HG03103 (cell line): Measurements from ENCODE around the gene FHAD1.
"Not testable (repeated sequence)": the region's sequence is repeated elsewhere in the genome, so short reads cannot be mapped to it uniquely, and the experiment has no call there.

Source experiments
- ATAC-seq: cut with Tn5 transposase; IDR thresholded peaks from one replicate; pipeline ENCODE4 v1.9.1; 2021; ENCODE audit warnings: low read depth; ENCODE audit not compliant: unreplicated experiment

FHAD1 gene

GRCh38 chr1:15299806-15300205, 52.8 kb downstream of the FHAD1 start:
- ATAC-seq: no peak

GRCh38 chr1:15303935-15304334, 56.9 kb downstream of the FHAD1 start:
- ATAC-seq: no peak

- ATAC-seq: no peak
Measured at GRCh38 chr1:15304708-15305467, 57.9 kb downstream of the FHAD1 start.

- ATAC-seq: no peak
Measured at GRCh38 chr1:15305468-15305770, 58.4 kb downstream of the FHAD1 start.

GRCh38 chr1:15306352-15306751, 59.3 kb downstream of the FHAD1 start:
- not testable (repeated sequence) for ATAC-seq

- no peak for ATAC-seq
Measured at GRCh38 chr1:15308135-15308534, 61.1 kb downstream of the FHAD1 start.

GRCh38 chr1:15308621-15309027, 61.6 kb downstream of the FHAD1 start:
- no peak for ATAC-seq

GRCh38 chr1:15309687-15310086, 62.7 kb downstream of the FHAD1 start:
- ATAC-seq: no peak

- no peak for ATAC-seq
Measured at GRCh38 chr1:15310544-15310943, 63.5 kb downstream of the FHAD1 start.

- ATAC-seq: no peak
Measured at GRCh38 chr1:15311122-15311822, 64.2 kb downstream of the FHAD1 start.

- no peak for ATAC-seq
Measured at GRCh38 chr1:15311880-15312279, 64.9 kb downstream of the FHAD1 start.

- ATAC-seq: no peak
Measured at GRCh38 chr1:15312626-15313411, 65.8 kb downstream of the FHAD1 start.

- ATAC-seq: no peak
Measured at GRCh38 chr1:15314328-15315281, 67.6 kb downstream of the FHAD1 start.

- no peak for ATAC-seq
Measured at GRCh38 chr1:15315815-15316214, 68.8 kb downstream of the FHAD1 start.

GRCh38 chr1:15316510-15316909, 69.5 kb downstream of the FHAD1 start:
- ATAC-seq: no peak

- no peak for ATAC-seq
Measured at GRCh38 chr1:15320267-15320666, 73.2 kb downstream of the FHAD1 start.

- no peak for ATAC-seq
Measured at GRCh38 chr1:15321601-15322000, 74.6 kb downstream of the FHAD1 start.

- ATAC-seq: no peak
Measured at GRCh38 chr1:15322648-15323350, 75.8 kb downstream of the FHAD1 start.

- ATAC-seq: no peak
Measured at GRCh38 chr1:15323351-15323988, 76.4 kb downstream of the FHAD1 start.
